Fibroblast of the aortic adventitia (primary cell): Measurements from ENCODE around the gene AKAP8L. TPM values are rescaled to one million over a fixed set of nuclear protein-coding genes. Genes with fewer than 3 reads are reported as not detected.
A peak's percentile ranks its signal among the peaks of the same experiment; 100 is the strongest.

Source experiments
- DNase-seq: peaks from one replicate; pipeline ENCODE4 v3.0.0-alpha.2; 2010; ENCODE audit warnings: low read depth
- H3K4me3 ChIP-seq: 2 replicates; pipeline ENCODE4 v1.5.1; 2011; ENCODE audit warnings: low read depth, mild to moderate bottlenecking, control low read depth, low read length, moderate library complexity
- total RNA-seq: library from RNA; depleted of rRNA; stranded (reverse); fragments of >200 nt; gene quantifications from 2 replicates; pipeline ENCODE4 v1.2.3, GENCODE V29; 2012; ENCODE audit warnings: low replicate concordance
- TF ChIP-seq, protein P1 (sequence below): IDR thresholded peaks from 2 replicates; pipeline ENCODE4 v1.5.1; 2011; ENCODE audit warnings: mild to moderate bottlenecking, low read length, control low read depth, inconsistent platforms; ENCODE audit not compliant: insufficient read depth

Gene AKAP8L
- total RNA-seq, 1 donor: 45.6 TPM

GRCh38 chr19:15448044-15448777 lies 29.4 kb upstream of the AKAP8L start:
- TF ChIP-seq, protein P1, sequence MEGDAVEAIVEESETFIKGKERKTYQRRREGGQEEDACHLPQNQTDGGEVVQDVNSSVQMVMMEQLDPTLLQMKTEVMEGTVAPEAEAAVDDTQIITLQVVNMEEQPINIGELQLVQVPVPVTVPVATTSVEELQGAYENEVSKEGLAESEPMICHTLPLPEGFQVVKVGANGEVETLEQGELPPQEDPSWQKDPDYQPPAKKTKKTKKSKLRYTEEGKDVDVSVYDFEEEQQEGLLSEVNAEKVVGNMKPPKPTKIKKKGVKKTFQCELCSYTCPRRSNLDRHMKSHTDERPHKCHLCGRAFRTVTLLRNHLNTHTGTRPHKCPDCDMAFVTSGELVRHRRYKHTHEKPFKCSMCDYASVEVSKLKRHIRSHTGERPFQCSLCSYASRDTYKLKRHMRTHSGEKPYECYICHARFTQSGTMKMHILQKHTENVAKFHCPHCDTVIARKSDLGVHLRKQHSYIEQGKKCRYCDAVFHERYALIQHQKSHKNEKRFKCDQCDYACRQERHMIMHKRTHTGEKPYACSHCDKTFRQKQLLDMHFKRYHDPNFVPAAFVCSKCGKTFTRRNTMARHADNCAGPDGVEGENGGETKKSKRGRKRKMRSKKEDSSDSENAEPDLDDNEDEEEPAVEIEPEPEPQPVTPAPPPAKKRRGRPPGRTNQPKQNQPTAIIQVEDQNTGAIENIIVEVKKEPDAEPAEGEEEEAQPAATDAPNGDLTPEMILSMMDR: no peak
- no peak for DNase-seq
- no peak overlapping the region for H3K4me3 ChIP-seq

GRCh38 chr19:15447057-15447456 lies 28.3 kb upstream of the AKAP8L start:
- DNase-seq: no peak
- TF ChIP-seq, protein P1: no peak
- no peak overlapping the region for H3K4me3 ChIP-seq

DNA sequence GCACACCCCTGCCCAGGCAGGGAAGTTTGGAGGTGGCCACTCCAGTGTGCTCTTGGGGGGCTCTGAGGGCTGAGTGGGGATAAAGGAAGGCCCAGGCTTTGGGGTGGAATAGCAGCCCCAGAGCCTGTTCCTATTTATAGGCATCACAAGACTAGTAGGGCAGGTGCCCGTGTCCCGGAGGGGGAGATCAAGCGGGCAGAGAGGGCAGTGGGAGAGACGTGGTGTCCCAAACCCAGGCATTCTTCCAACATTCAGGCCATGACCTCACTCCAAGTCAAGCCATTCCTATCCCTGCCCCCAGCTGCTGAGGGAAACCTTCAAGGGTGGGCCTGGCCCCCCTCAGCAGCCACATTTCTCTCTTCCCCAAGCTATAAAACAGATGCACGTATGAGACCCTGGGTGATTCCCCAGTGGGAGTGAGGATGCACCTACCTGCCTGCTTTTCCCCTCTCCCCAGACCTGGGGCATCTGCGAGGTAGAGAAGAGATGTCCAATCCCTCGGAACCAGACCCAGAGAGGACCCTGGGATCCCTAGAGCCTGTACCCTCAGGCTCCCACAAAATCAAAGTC lies 27.1 kb upstream of the AKAP8L start:
- DNase-seq: no peak
- H3K4me3 ChIP-seq: no peak overlapping the region
- TF ChIP-seq, protein P1: no peak

- no peak for DNase-seq
- TF ChIP-seq, protein P1: no peak
- no peak overlapping the region for H3K4me3 ChIP-seq
These were observed 26.4 kb upstream of the AKAP8L start for GRCh38 chr19:15445227-15445605.

GRCh38 chr19:15444505-15445226 lies 25.9 kb upstream of the AKAP8L start:
- no peak for DNase-seq
- TF ChIP-seq, protein P1: no peak
- H3K4me3 ChIP-seq: no peak overlapping the region

DNA sequence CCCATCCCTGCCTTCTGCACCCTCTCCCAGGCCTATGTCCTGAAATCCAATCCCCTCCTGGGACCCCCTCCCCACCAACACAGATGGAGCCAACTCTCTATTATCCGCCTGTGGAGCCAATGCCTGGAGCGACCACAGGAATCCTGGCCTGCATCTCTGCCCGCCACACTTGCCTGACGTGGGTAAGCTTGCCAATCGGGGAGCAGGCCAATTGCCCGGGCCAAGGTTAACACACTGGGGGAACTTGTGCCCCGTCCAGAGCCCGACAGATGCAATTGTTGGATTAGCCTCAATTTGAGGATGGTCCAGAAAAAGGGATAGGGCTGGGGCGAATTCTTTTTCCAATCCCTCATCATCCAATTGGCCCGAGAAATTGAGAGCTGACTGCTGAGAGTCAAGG lies 25.1 kb upstream of the AKAP8L start:
- H3K4me3 ChIP-seq: no peak overlapping the region
- TF ChIP-seq, protein P1: no peak
- DNase-seq: peak; percentile 63
